GM12873 (cell line): ENCODE measurements around the gene SERHL2.

Experiments used
- TF ChIP-seq, protein P1 (sequence below): IDR thresholded peaks from 2 replicates; pipeline ENCODE4 v1.5.1; 2012; ENCODE audit warnings: low read depth, mild to moderate bottlenecking, moderate library complexity, low read length, control low read depth; ENCODE audit not compliant: insufficient read depth; ENCODE audit errors: missing control alignments

Gene SERHL2

DNA sequence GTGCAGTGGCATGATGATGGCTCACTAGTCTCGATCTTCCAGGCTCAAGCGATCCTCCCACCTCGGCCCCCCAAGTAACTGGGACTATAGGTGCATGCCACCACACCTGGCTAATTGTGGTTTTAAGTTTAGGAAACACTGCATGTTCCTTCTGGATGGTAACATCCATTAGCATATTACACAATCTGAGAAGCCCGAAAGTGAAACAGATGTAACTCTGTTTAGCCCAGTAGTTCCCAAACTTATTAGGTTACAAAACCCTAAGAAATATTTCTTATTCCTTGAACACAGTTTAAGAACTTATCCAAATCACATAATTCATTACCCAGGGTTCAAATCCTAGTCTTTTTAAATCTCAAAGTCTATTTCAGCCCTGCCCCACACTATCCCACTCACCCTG, 32.6 kb downstream of the SERHL2 start:
- TF ChIP-seq, protein P1, sequence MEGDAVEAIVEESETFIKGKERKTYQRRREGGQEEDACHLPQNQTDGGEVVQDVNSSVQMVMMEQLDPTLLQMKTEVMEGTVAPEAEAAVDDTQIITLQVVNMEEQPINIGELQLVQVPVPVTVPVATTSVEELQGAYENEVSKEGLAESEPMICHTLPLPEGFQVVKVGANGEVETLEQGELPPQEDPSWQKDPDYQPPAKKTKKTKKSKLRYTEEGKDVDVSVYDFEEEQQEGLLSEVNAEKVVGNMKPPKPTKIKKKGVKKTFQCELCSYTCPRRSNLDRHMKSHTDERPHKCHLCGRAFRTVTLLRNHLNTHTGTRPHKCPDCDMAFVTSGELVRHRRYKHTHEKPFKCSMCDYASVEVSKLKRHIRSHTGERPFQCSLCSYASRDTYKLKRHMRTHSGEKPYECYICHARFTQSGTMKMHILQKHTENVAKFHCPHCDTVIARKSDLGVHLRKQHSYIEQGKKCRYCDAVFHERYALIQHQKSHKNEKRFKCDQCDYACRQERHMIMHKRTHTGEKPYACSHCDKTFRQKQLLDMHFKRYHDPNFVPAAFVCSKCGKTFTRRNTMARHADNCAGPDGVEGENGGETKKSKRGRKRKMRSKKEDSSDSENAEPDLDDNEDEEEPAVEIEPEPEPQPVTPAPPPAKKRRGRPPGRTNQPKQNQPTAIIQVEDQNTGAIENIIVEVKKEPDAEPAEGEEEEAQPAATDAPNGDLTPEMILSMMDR = no peak

DNA sequence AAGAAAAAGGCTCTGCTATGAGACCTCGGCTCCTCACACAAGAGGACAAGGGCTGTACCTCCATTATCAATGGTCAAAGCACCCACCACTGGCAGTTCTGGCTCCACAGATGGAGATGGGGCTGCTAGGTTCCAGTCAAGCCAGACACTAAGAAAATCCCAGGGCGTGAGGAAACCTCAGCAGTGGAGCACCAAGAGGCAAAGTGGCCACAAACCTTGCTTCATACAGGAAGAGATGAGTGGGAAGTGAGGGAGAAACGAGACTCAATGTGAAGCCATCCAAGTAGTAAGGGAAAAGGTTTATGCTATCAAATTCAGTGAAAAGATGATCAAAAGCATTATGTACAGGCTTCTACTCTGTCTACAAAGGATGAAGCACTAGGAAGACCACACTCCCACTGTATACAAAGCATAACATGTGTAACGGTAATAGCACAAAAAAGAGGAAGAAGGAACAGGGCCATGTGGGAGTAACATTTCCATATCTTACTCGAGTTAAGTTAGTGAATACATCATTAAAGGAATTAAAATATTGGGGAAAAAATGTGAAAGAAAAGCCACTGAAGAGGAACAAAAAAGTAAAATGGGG, 33.9 kb downstream of the SERHL2 start:
- TF ChIP-seq, protein P1 = no peak

DNA sequence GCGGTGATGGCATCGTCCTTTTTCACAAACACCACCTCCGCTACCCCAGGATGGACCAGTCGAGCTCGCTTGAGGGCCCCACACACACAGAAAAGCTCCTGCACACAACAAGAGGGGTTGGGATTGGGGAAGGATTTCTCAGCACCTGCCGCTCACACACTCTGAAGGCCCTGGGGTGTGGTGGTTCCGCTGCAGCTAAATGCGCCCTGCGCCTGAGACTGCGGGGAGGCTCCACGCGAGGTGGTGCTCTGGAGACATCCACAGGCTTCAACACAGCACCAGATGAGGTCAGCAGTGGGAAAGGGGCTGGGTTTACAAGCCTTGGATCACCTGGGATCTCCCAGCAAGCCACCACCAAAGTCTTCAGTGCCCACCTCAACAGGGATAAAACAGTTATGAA, 38.2 kb downstream of the SERHL2 start:
- TF ChIP-seq, protein P1 = no peak

DNA sequence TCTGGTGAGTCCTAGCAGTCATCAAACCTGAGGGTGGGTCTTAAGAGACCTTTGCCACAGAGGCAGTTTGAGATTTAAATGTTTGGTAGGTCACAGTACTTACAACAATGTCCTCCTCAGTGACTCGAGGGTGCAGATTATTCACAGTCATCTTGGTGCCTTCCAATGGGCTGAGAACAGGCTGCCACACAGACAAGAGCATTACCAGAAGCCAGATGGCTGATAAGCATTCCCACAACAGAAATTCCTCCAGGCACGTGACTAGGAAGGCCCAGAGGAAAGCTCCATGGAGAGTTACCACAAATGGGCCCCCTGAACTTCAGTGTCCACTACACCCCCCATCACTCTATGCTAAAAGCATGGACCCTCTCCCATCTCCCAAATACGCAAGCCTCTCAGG, 41.7 kb downstream of the SERHL2 start:
- TF ChIP-seq, protein P1 = no peak

DNA sequence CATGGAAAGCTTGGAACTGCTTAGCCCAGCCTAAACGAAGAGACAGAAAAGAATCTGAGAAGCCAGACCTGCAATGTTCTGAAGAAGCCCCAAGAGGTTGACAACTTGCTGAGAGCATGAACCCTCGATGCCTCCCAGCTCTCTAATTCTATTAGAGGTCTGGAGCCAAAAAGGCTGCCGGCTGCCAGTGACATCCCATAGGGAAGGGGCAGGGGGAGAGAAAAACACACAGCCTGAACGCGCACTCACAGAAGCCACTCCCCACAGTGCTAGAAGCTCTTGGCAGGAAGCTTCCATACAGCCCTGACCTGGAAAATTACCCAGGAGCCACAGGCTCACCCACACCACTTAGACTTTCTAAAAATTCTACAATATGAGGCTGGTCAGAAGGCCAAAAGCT, 42.6 kb downstream of the SERHL2 start:
- TF ChIP-seq, protein P1 = no peak

DNA sequence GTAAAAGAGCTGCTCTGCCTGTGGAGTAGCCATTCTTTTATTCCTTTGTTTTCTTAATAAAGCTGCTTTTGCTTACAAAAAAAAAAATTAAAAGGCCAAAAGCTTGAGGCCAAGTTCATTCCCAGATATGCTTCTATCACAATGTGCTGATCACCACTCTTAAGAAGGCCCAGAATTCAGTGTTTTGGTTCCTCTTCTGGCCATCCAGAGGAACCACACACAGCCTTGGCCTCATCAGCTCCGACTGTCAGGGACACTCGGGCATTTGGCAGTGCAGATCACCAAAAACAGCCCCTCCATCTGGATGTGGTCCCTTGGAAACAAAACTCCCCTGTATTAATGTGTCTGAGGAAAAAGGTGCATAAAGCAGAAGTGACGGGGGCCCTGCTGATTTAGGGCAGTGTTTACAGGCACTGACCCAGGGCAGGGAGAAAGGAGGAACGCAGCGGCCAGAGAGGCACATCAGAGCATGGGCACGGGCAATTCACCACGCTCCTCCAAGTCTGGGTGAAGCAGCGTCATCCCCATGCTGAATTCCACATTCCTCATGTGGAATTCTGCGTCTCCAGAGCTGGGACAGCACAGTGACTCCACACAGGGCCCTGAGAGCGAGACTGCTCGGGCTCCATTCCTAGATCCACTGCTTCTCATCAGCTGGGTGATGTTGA, 43.2 kb downstream of the SERHL2 start:
- TF ChIP-seq, protein P1 = no peak

DNA sequence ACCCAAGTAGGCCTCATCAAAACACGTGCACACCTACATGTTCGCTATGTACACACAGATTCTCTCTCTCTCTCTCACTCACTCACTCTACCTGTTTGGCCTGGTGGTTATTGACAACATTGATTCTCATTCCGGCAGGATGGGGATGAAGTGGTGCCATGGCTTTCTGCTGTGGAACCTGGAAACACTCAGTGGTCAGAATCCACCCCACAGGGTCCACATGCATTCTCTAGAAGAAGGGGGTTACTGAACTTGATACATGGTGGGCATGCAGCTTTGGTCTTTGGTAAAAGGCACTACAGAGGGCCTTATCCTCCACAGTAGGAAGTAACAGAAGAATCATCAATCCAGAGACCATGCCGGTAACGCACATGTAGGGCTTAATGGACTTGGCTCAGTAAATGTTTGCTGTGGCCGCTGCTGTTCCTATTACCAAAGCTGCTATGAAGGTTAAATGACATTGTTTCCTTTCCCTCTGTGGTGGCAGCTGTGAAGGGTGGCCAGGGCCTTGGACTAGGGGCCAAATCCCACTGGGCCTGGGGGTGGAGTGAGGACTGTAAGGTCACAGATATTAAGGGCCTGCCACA, 48.2 kb downstream of the SERHL2 start:
- TF ChIP-seq, protein P1 = no peak
